H9 (cell line): ENCODE data around the gene BEST1. TPM values are rescaled to one million over a fixed set of nuclear protein-coding genes. Genes with fewer than 3 reads are reported as not detected.

Experiments used
- DNase-seq: peaks from one replicate; pipeline ENCODE4 v3.0.0-alpha.2; 2017
- H2AFZ ChIP-seq: one replicate; pipeline ENCODE4 v1.6.1; 2013; ENCODE audit warnings: mild to moderate bottlenecking, low read length, control low read depth, moderate library complexity
- H2AK5ac ChIP-seq: 2 replicates; pipeline ENCODE4 v1.6.1; 2013; ENCODE audit warnings: low read length, control low read depth, mixed read lengths; ENCODE audit not compliant: insufficient read length
- H2BK120ac ChIP-seq: one replicate; pipeline ENCODE4 v1.6.1; 2013; ENCODE audit warnings: low read depth, mild to moderate bottlenecking, low read length, control low read depth, inconsistent platforms; ENCODE audit not compliant: poor library complexity, severe bottlenecking
- H2BK12ac ChIP-seq: 2 replicates; pipeline ENCODE4 v1.6.1; 2013; ENCODE audit warnings: low read length, control low read depth, mixed read lengths, low read depth; ENCODE audit not compliant: insufficient read length
- H2BK15ac ChIP-seq: 2 replicates; pipeline ENCODE4 v1.6.1; 2013; ENCODE audit warnings: low read depth, low read length, control low read depth
- H2BK20ac ChIP-seq: one replicate; pipeline ENCODE4 v1.6.1; 2013; ENCODE audit warnings: low read depth, mild to moderate bottlenecking, low read length, control low read depth, inconsistent platforms; ENCODE audit not compliant: poor library complexity, severe bottlenecking
- H2BK5ac ChIP-seq: 2 replicates; pipeline ENCODE4 v1.6.1; 2013; ENCODE audit warnings: low read length, control low read depth, mixed read lengths; ENCODE audit not compliant: insufficient read length
- H3K14ac ChIP-seq: 2 replicates; pipeline ENCODE4 v1.6.1; 2013; ENCODE audit warnings: low read length, control low read depth; ENCODE audit not compliant: insufficient read depth
- H3K18ac ChIP-seq: 2 replicates; pipeline ENCODE4 v1.6.1; 2013; ENCODE audit warnings: low read depth, mild to moderate bottlenecking, mixed read lengths, low read length, control low read depth; ENCODE audit not compliant: insufficient read length
- H3K23ac ChIP-seq: 2 replicates; pipeline ENCODE4 v1.6.1; 2013; ENCODE audit warnings: low read length, control low read depth, mixed read lengths, low read depth; ENCODE audit not compliant: insufficient read length
- H3K23me2 ChIP-seq: 2 replicates; pipeline ENCODE4 v1.6.1; 2013; ENCODE audit warnings: low read depth, mild to moderate bottlenecking, mixed read lengths, low read length, control low read depth; ENCODE audit not compliant: insufficient read length, poor library complexity, severe bottlenecking
- H3K27ac ChIP-seq: 2 replicates; pipeline ENCODE4 v1.5.1; 2013; ENCODE audit warnings: low read length, control low read depth, mixed read lengths, low read depth; ENCODE audit not compliant: insufficient read length
- H3K27me3 ChIP-seq: 2 replicates; pipeline ENCODE4 v1.6.1; 2013; ENCODE audit warnings: low read length, control low read depth, inconsistent platforms; ENCODE audit not compliant: insufficient read depth
- H3K4ac ChIP-seq: 2 replicates; pipeline ENCODE4 v1.6.1; 2013; ENCODE audit warnings: low read depth, mild to moderate bottlenecking, control low read depth, inconsistent platforms, low read length, moderate library complexity
- H3K4me1 ChIP-seq: 2 replicates; pipeline ENCODE4 v1.6.1; 2013; ENCODE audit warnings: low read length, control low read depth, inconsistent platforms; ENCODE audit not compliant: insufficient read depth
- H3K4me2 ChIP-seq: 2 replicates; pipeline ENCODE4 v1.6.1; 2013; ENCODE audit warnings: low read length, control low read depth, mixed read lengths; ENCODE audit not compliant: insufficient read length, insufficient read depth
- H3K56ac ChIP-seq: 2 replicates; pipeline ENCODE4 v1.6.1; 2013; ENCODE audit warnings: low read depth, mild to moderate bottlenecking, mixed read lengths, low read length, control low read depth; ENCODE audit not compliant: insufficient read length
- H3K79me1 ChIP-seq: 2 replicates; pipeline ENCODE4 v1.6.1; 2013; ENCODE audit warnings: low read depth, mild to moderate bottlenecking, moderate library complexity, low read length, control low read depth, inconsistent platforms; ENCODE audit not compliant: insufficient read depth, poor library complexity, severe bottlenecking
- H3K79me2 ChIP-seq: 2 replicates; pipeline ENCODE4 v1.6.1; 2013; ENCODE audit warnings: low read length, control low read depth, inconsistent platforms; ENCODE audit not compliant: insufficient read depth
- H3K9ac ChIP-seq: 2 replicates; pipeline ENCODE4 v1.6.1; 2013; ENCODE audit warnings: low read length, control low read depth, mixed read lengths; ENCODE audit not compliant: insufficient read length; ENCODE audit errors: extremely low read depth
- H3K9me3 ChIP-seq: one replicate; pipeline ENCODE4 v1.6.1; 2013; ENCODE audit warnings: low read depth, low read length, inconsistent platforms; ENCODE audit not compliant: control insufficient read depth
- H3T11ph ChIP-seq: one replicate; pipeline ENCODE4 v1.6.1; 2013; ENCODE audit warnings: mild to moderate bottlenecking, low read length, control low read depth, inconsistent platforms
- H4K20me1 ChIP-seq: one replicate; pipeline ENCODE4 v1.6.1; 2013; ENCODE audit not compliant: control insufficient read depth, insufficient read length, insufficient read depth
- H4K5ac ChIP-seq: 2 replicates; pipeline ENCODE4 v1.6.1; 2013; ENCODE audit warnings: low read depth, mild to moderate bottlenecking, mixed read lengths, low read length, control low read depth; ENCODE audit not compliant: insufficient read length
- H4K8ac ChIP-seq: replicated peaks from 2 replicates; pipeline ENCODE4 v1.6.1; 2013; ENCODE audit warnings: low read length, control low read depth, mixed read lengths, low read depth; ENCODE audit not compliant: insufficient read length
- H4K91ac ChIP-seq: 2 replicates; pipeline ENCODE4 v1.6.1; 2013; ENCODE audit warnings: low read depth, mild to moderate bottlenecking, moderate library complexity, mixed read lengths, low read length, control low read depth; ENCODE audit not compliant: insufficient read length
- H3K27ac Mint-ChIP-seq, 3 experiments: 2 replicates in 2 of 3; 3 replicates in 1 of 3; pipeline ENCODE4 v1.8.0; 2020 to 2021; ENCODE audit warnings: mixed read lengths in 3 of 3, mild to moderate bottlenecking in 1 of 3, moderate library complexity in 1 of 3
- H3K27me3 Mint-ChIP-seq: 2 replicates; pipeline ENCODE4 v1.8.0; 2021; ENCODE audit warnings: low read depth, mild to moderate bottlenecking, moderate library complexity, mixed read lengths
- H3K36me3 Mint-ChIP-seq, 3 experiments: 2 replicates in 2 of 3; 3 replicates in 1 of 3; pipeline ENCODE4 v1.8.0; 2020 to 2021; ENCODE audit warnings: low read depth in 3 of 3, mixed read lengths in 3 of 3; ENCODE audit not compliant: insufficient read depth in 1 of 3
- H3K4me1 Mint-ChIP-seq, 2 experiments: 2 replicates each; pipeline ENCODE4 v1.8.0; 2020; ENCODE audit warnings: mixed read lengths in 2 of 2
- H3K4me3 Mint-ChIP-seq, 2 experiments: 2 replicates in 1 of 2; 3 replicates in 1 of 2; pipeline ENCODE4 v1.8.0; 2020 to 2021; ENCODE audit warnings: mild to moderate bottlenecking in 2 of 2, mixed read lengths in 2 of 2, moderate library complexity in 1 of 2
- H3K9me3 Mint-ChIP-seq, 2 experiments: 2 replicates in 1 of 2; 3 replicates in 1 of 2; pipeline ENCODE4 v1.8.0; 2020; ENCODE audit warnings: mild to moderate bottlenecking in 2 of 2, mixed read lengths in 2 of 2, moderate library complexity in 1 of 2
- CTCF ChIP-seq: fragments of 200-600 bp; sonication (generic); conservative IDR thresholded peaks from 3 replicates; pipeline ENCODE4 v1.8.0; 2021; ENCODE audit warnings: antibody characterized with exemption, mild to moderate bottlenecking
- WGBS: extraction: QIAGEN DNeasy Blood & Tissue Kit; methylation state at CpG from one replicate; pipeline ENCODE4 v1.1.7; 2013; ENCODE audit warnings: missing lambda C conversion rate, low lambda C conversion rate, mixed read lengths; ENCODE audit not compliant: insufficient read length; ENCODE audit errors: extremely low coverage; 5-methylcytosine and 5-hydroxymethylcytosine counted together
- total RNA-seq: library from RNA; stranded (reverse); gene quantifications from 2 replicates; pipeline ENCODE4 v1.2.1, GENCODE V29; 2021

BEST1 gene
- total RNA-seq, 1 experiment from 2014 or later, result 0.24 TPM

- no peak overlapping the region for H3K56ac ChIP-seq
- H2BK15ac ChIP-seq, result no peak overlapping the region
- H2BK20ac ChIP-seq, result no peak overlapping the region
- TF ChIP-seq CTCF, result no peak
- Mint-ChIP-seq H3K27me3 (peaks cover 3% of the 10 kb centered on the region), H3K36me3 (peaks cover 10 to 20% (median 18%) of the 10 kb centered on the region in 3 experiments; a peak in 6 of 7 replicates), H3K9me3 (no peaks in the 10 kb centered on the region), H3K27ac (no peak overlapping the region), H3K4me3 (no peak overlapping the region), H3K4me1 (peaks cover 48 to 61% of the 10 kb centered on the region in 2 experiments)
- no peaks in the 10 kb centered on the region for H4K20me1 ChIP-seq
- H3T11ph ChIP-seq, result no peak overlapping the region
- no peak for DNase-seq
- H2AK5ac ChIP-seq, result no peak overlapping the region
- H3K9me3 ChIP-seq, result no peaks in the 10 kb centered on the region
- no peak overlapping the region for H3K4me2 ChIP-seq
- H4K5ac ChIP-seq, result no peak overlapping the region
- no peak overlapping the region for H2BK120ac ChIP-seq
- WGBS, result no CpG with 5 or more reads among the region's 2 CpGs
- no peak overlapping the region for H3K27ac ChIP-seq
- no peak overlapping the region for H3K23ac ChIP-seq
- no peak overlapping the region for H4K8ac ChIP-seq
- H3K9ac ChIP-seq, result no peak overlapping the region
- H4K91ac ChIP-seq, result no peak overlapping the region
- H3K14ac ChIP-seq, result no peak overlapping the region
- H3K79me1 ChIP-seq, result peaks cover 4% of the 10 kb centered on the region
- H2AFZ ChIP-seq, result no peak overlapping the region
- peaks cover 14% of the 10 kb centered on the region for H3K79me2 ChIP-seq
- H2BK12ac ChIP-seq, result no peak overlapping the region
- no peak overlapping the region for H3K18ac ChIP-seq
- H2BK5ac ChIP-seq, result no peak overlapping the region
- H3K4me1 ChIP-seq, result peaks cover 12% of the 10 kb centered on the region; the same call in 1 of the 2 replicates
- peaks cover 16% of the 10 kb centered on the region for H3K23me2 ChIP-seq
- no peaks in the 10 kb centered on the region for H3K27me3 ChIP-seq
- H3K4ac ChIP-seq, result no peak overlapping the region
Measured at GRCh38 chr11:61969838-61970662, 19.9 kb downstream of the BEST1 start.
